HG02642 (cell line): Measurements from ENCODE around the gene ART1.
"Not testable (repeated sequence)": the region's sequence is repeated elsewhere in the genome, so short reads cannot be mapped to it uniquely, and the experiment has no call there.

Experiments used
- ATAC-seq: cut with Tn5 transposase; IDR thresholded peaks from one replicate; pipeline ENCODE4 v1.9.1; 2021; ENCODE audit warnings: mild to moderate bottlenecking; ENCODE audit not compliant: unreplicated experiment, poor library complexity

ART1 gene

GRCh38 chr11:3627291-3627690 is 17.6 kb upstream of the ART1 start:
- no peak for ATAC-seq

- ATAC-seq, result no peak
Observed at GRCh38 chr11:3631331-3631730, 13.6 kb upstream of the ART1 start.

- no peak for ATAC-seq
Observed at GRCh38 chr11:3632070-3632660, 12.8 kb upstream of the ART1 start.

- ATAC-seq, result no peak
Observed at GRCh38 chr11:3635641-3636375, 9.1 kb upstream of the ART1 start.

GRCh38 chr11:3637201-3637600 is 7.7 kb upstream of the ART1 start:
- ATAC-seq, result no peak

- ATAC-seq, result no peak
Observed at GRCh38 chr11:3638513-3638912, 6.4 kb upstream of the ART1 start.

- no peak for ATAC-seq
Observed at GRCh38 chr11:3639841-3640240, 5.1 kb upstream of the ART1 start.

- ATAC-seq, result no peak
Observed at GRCh38 chr11:3641191-3641590, 3.7 kb upstream of the ART1 start.

- ATAC-seq, result no peak
Observed at GRCh38 chr11:3641701-3642070, 3.2 kb upstream of the ART1 start, which contains the start of gene ART5. ART5 (minus strand) TSS chr11:3641992; CDS start chr11:3641862, 130 bp downstream.

- peak; percentile 62 for ATAC-seq
Observed at GRCh38 chr11:3642071-3642951, 2.6 kb upstream of the ART1 start.

GRCh38 chr11:3643102-3643546 is 1.8 kb upstream of the ART1 start:
- ATAC-seq, result not testable (repeated sequence)

- no peak for ATAC-seq
Observed at GRCh38 chr11:3645552-3645951, 624 bp downstream of the ART1 start.

- not testable (repeated sequence) for ATAC-seq
Observed at GRCh38 chr11:3648843-3649242, 3.9 kb downstream of the ART1 start.

- ATAC-seq, result not testable (repeated sequence)
Observed at GRCh38 chr11:3649374-3649773, 4.4 kb downstream of the ART1 start.

- not testable (repeated sequence) for ATAC-seq
Observed at GRCh38 chr11:3652514-3652913, 7.6 kb downstream of the ART1 start.

GRCh38 chr11:3655547-3655946 is 10.6 kb downstream of the ART1 start:
- no peak for ATAC-seq

GRCh38 chr11:3657331-3657730 is 12.4 kb downstream of the ART1 start:
- not testable (repeated sequence) for ATAC-seq

GRCh38 chr11:3658252-3658651 is 13.3 kb downstream of the ART1 start:
- no peak for ATAC-seq

GRCh38 chr11:3659595-3660515 is 14.9 kb downstream of the ART1 start:
- no peak for ATAC-seq

GRCh38 chr11:3660960-3661359 is 16.0 kb downstream of the ART1 start:
- ATAC-seq, result no peak
